Activated T-cell treated with anti-CD3 and anti-CD28 coated beads, Interleukin-2, amount 50 U/mL, for 24 hours (primary cell): ENCODE data around the gene PSME2.

Experiments used
- DNase-seq: peaks from one replicate; pipeline ENCODE4 v3.0.0-alpha.2; 2020
- H3K27ac Mint-ChIP-seq: 2 replicates; pipeline ENCODE4 v1.8.0; 2020; ENCODE audit warnings: mild to moderate bottlenecking, mixed read lengths
- H3K27me3 Mint-ChIP-seq: 2 replicates; pipeline ENCODE4 v1.8.0; 2020; ENCODE audit warnings: mixed read lengths
- H3K36me3 Mint-ChIP-seq: 2 replicates; pipeline ENCODE4 v1.8.0; 2020; ENCODE audit warnings: low read depth, mixed read lengths
- H3K4me1 Mint-ChIP-seq: 2 replicates; pipeline ENCODE4 v1.8.0; 2020; ENCODE audit warnings: low read depth, mixed read lengths
- H3K4me3 Mint-ChIP-seq: 2 replicates; pipeline ENCODE4 v1.8.0; 2020; ENCODE audit warnings: mild to moderate bottlenecking, moderate library complexity, mixed read lengths
- H3K9me3 Mint-ChIP-seq: 2 replicates; pipeline ENCODE4 v1.8.0; 2020; ENCODE audit warnings: mixed read lengths

Gene PSME2

DNA sequence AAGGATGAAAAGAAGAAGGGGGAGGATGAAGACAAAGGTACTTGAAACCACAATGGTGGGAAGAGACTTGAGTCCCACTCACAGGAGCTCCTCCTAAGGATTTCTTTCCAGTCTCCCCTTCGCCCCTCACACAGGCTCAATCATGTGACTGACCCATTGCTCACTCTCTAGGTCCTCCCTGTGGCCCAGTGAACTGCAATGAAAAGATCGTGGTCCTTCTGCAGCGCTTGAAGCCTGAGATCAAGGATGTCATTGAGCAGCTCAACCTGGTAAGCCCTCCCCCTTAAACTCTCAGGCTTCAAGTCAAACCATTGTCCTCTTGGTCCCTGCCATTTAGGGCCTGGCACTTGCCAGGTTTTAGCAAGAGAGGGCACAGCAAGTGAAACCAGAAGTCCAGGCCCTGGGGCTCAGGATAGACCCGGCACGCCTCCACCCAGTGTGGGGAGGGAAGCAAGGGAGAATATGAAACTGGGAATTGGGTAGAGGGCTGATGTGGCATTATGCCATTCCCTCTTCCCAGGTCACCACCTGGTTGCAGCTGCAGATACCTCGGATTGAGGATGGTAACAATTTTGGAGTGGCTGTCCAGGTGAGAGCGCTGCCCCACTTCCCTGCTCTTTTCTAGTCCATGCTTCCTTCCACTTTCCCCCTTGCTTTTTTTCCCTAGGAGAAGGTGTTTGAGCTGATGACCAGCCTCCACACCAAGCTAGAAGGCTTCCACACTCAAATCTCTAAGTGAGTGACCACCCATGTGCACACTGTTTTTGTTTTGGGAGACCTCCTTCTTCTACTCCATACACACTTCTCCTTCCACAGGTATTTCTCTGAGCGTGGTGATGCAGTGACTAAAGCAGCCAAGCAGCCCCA lies 8.6 kb downstream of the PSME2 start:
- H3K4me1 Mint-ChIP-seq = peaks cover 56% of the 10 kb centered on the region
- no peaks in the 10 kb centered on the region for H3K27me3 Mint-ChIP-seq
- H3K4me3 Mint-ChIP-seq = peak overlapping the region; percentile 93
- peaks cover 59% of the 10 kb centered on the region for H3K36me3 Mint-ChIP-seq
- no peaks in the 10 kb centered on the region for H3K9me3 Mint-ChIP-seq
- DNase-seq = no peak
- peak overlapping the region; percentile 94 for H3K27ac Mint-ChIP-seq

- peak overlapping the region; percentile 93 for H3K4me3 Mint-ChIP-seq
- no peak for DNase-seq
- no peaks in the 10 kb centered on the region for H3K9me3 Mint-ChIP-seq
- H3K27ac Mint-ChIP-seq = peak overlapping the region; percentile 94
- peaks cover 59% of the 10 kb centered on the region for H3K4me1 Mint-ChIP-seq
- H3K27me3 Mint-ChIP-seq = no peaks in the 10 kb centered on the region
- H3K36me3 Mint-ChIP-seq = peaks cover 50% of the 10 kb centered on the region
Observed at GRCh38 chr14:24136684-24137528, 9.5 kb downstream of the PSME2 start.

GRCh38 chr14:24135834-24136683 lies 10.4 kb downstream of the PSME2 start, which contains the start of gene PSME1:
PSME1 (plus strand) TSS chr14:24136194; CDS start chr14:24136263, 69 bp downstream.
- H3K27me3 Mint-ChIP-seq = no peaks in the 10 kb centered on the region

DNA sequence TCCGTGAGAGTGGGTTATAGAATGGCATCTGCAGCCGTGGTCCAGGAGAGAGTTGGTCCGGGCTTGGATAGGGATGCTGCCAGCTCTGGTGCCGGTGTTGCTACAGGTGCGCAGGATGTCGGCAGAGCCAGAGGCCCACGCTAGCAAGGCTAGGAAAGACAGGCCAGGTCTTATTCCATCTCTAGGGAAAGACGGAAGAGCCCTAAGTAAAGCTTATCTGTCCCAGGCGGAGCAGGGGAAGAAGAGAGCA lies 10.9 kb downstream of the PSME2 start:
- Mint-ChIP-seq H3K27ac (peak overlapping the region; percentile 87), H3K9me3 (no peaks in the 10 kb centered on the region), H3K27me3 (no peaks in the 10 kb centered on the region), H3K4me1 (peaks cover 58% of the 10 kb centered on the region), H3K4me3 (peak overlapping the region; percentile 93), H3K36me3 (peaks cover 39% of the 10 kb centered on the region)
- DNase-seq = no peak

More at GRCh38 chr14:24135834-24136683, 10.4 kb downstream of the PSME2 start, which contains the start of gene PSME1:
- Mint-ChIP-seq H3K4me3 (peak within 1 kb of the TSS; percentile 93), H3K27ac (peak within 1 kb of the TSS; percentile 94), H3K36me3 (peaks cover 44% of the 10 kb centered on the region), H3K9me3 (no peaks in the 10 kb centered on the region), H3K4me1 (peaks cover 58% of the 10 kb centered on the region)
- peak; percentile 98 for DNase-seq

DNA sequence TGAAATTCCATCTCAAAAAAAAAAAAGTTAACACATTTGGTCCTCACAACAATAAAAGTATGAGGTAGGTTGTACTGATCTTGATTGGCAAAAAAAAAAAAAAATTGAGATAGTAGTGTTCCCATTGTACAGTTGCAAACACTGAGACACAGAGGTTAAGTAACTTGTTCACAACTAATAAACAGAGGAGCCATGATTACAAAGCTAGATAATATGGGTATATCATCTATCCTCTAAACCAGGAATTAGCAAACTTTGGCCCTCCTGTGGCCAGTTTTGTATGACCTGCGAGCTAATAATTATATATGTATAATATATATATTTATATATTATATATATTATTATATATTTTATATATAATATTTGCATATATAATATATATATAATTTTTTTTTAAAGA lies 12.7 kb downstream of the PSME2 start:
- Mint-ChIP-seq H3K9me3 (no peaks in the 10 kb centered on the region), H3K4me3 (no peak overlapping the region), H3K4me1 (peaks cover 46% of the 10 kb centered on the region), H3K27ac (no peak overlapping the region), H3K27me3 (no peaks in the 10 kb centered on the region), H3K36me3 (peaks cover 24% of the 10 kb centered on the region)
- DNase-seq = no peak

DNA sequence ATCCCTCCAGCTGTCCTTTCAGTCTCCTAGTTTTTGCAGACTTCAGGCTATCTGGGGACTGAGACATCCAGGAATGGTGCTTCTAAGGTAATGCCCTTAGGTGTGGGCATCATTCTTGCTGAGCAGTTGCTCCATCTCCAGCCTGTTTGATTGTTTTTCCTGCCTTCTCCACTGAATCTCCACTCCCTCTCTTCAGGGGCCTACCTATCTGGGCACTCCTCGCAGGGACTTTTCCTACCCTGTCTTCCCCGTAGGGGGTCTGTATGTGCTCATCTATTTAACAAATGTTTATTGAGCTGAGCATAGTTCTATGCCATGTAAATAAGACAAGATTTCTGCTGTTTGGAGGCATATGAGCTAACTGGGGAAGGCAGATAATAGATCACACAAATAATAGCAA lies 13.4 kb downstream of the PSME2 start:
- no peak overlapping the region for H3K4me3 Mint-ChIP-seq
- H3K4me1 Mint-ChIP-seq = peaks cover 39% of the 10 kb centered on the region
- H3K27me3 Mint-ChIP-seq = no peaks in the 10 kb centered on the region
- H3K36me3 Mint-ChIP-seq = peaks cover 16% of the 10 kb centered on the region
- DNase-seq = no peak
- H3K27ac Mint-ChIP-seq = peak overlapping the region; percentile 91
- H3K9me3 Mint-ChIP-seq = no peaks in the 10 kb centered on the region

- peak overlapping the region; percentile 33 for H3K4me3 Mint-ChIP-seq
- peak overlapping the region; percentile 91 for H3K27ac Mint-ChIP-seq
- H3K27me3 Mint-ChIP-seq = no peaks in the 10 kb centered on the region
- peaks cover 33% of the 10 kb centered on the region for H3K4me1 Mint-ChIP-seq
- peak; percentile 68 for DNase-seq
- H3K36me3 Mint-ChIP-seq = peaks cover 8% of the 10 kb centered on the region
- no peaks in the 10 kb centered on the region for H3K9me3 Mint-ChIP-seq
Observed at GRCh38 chr14:24132061-24132685, 14.2 kb downstream of the PSME2 start.

DNA sequence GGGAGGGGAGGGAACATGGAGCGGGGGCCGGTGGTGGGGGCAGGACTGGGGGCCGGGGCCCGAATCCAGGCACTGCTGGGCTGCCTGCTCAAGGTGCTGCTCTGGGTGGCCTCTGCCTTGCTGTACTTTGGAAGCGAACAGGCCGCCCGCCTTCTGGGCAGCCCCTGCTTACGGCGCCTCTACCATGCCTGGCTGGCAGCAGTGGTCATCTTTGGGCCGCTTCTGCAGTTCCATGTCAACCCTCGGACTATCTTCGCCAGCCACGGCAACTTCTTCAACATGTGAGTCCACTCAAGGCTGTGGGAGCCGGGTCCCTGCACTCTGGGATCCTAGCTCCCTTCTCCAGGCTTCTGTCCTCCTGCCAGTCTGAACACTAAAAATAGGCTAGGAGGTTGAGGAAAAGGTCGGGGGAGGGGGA lies 14.9 kb downstream of the PSME2 start:
- no peaks in the 10 kb centered on the region for H3K9me3 Mint-ChIP-seq
- H3K4me1 Mint-ChIP-seq = peaks cover 27% of the 10 kb centered on the region
- peaks cover 2% of the 10 kb centered on the region for H3K36me3 Mint-ChIP-seq
- no peaks in the 10 kb centered on the region for H3K27me3 Mint-ChIP-seq
- no peak overlapping the region for H3K4me3 Mint-ChIP-seq
- no peak for DNase-seq
- peak overlapping the region; percentile 77 for H3K27ac Mint-ChIP-seq

DNA sequence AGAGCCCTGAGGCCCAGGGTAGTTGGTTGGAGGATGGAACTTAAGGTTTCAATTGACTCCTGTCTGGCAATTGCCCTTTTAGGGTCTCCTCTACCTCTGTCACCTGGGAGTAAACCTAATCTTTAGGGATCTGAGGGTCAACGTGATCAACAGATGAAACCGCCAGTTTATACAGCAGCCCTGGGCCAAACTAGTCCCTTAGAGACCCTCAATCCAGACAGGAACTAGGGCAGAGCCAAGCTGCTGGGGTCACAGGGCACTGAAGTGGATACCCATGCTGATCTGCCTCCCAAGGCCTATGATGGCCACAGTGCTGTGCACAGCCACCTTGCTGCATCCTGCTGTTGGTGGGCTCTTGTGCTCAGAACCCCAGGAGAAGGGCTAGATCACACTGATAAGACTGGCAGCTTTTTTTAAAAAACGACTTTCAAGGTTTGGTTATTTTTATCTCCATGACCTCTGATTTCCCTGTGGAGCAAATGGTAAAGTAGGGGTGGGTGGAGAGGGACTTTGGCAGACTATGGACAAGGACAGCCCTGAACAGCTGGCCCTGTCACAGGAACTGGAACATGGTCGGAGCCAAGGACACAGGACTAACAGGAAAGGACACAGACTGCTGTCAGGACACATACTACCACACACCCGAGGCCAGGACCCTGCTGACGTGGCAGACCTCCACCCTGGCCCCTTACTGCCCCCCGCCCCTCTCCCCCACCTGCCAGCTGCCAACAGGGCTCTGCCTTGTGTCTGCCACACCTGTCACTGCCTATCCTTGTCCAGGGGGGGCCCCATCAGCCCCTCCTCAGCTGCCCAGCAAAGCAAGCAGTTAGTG lies 15.5 kb downstream of the PSME2 start:
- Mint-ChIP-seq H3K27me3 (no peaks in the 10 kb centered on the region), H3K9me3 (no peaks in the 10 kb centered on the region), H3K4me1 (peaks cover 25% of the 10 kb centered on the region), H3K27ac (no peak overlapping the region), H3K36me3 (no peaks in the 10 kb centered on the region), H3K4me3 (no peak overlapping the region)
- no peak for DNase-seq

DNA sequence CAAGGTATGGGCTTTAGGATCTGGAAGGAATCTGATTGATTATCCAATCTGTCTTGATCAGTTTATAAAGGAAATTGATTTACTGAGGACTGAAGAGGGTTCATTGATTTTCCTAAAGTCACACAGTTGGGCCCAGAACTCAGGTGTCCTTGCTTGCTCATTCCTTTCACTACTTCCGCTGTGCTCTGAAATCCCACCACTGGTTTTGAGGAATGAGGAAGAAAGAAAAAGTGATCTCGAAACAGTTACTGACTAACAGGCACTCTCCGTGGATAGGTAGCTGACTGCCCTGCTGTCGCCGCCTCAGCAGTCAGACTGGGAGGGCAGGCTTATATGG lies 16.1 kb downstream of the PSME2 start, which contains the start of gene FITM1:
FITM1 (plus strand) TSS at position 280 of the 337 bp plus-strand sequence. CDS start 905 bp downstream, outside the sequence.
- no peaks in the 10 kb centered on the region for H3K27me3 Mint-ChIP-seq
- no peak within 1 kb of the TSS for H3K27ac Mint-ChIP-seq
- peaks cover under 1% of the 10 kb centered on the region for H3K36me3 Mint-ChIP-seq
- H3K4me1 Mint-ChIP-seq = peaks cover 22% of the 10 kb centered on the region
- DNase-seq = no peak
- H3K9me3 Mint-ChIP-seq = no peaks in the 10 kb centered on the region
- no peak within 1 kb of the TSS for H3K4me3 Mint-ChIP-seq

- H3K9me3 Mint-ChIP-seq = no peaks in the 10 kb centered on the region
- H3K27ac Mint-ChIP-seq = no peak overlapping the region
- no peaks in the 10 kb centered on the region for H3K27me3 Mint-ChIP-seq
- H3K4me1 Mint-ChIP-seq = peaks cover 18% of the 10 kb centered on the region
- no peak overlapping the region for H3K4me3 Mint-ChIP-seq
- DNase-seq = no peak
- H3K36me3 Mint-ChIP-seq = peaks cover 4% of the 10 kb centered on the region
Observed at GRCh38 chr14:24129410-24129998, 16.9 kb downstream of the PSME2 start.

GRCh38 chr14:24127673-24128072 lies 18.7 kb downstream of the PSME2 start:
- H3K36me3 Mint-ChIP-seq = peaks cover 21% of the 10 kb centered on the region
- peaks cover 13% of the 10 kb centered on the region for H3K4me1 Mint-ChIP-seq
- no peak overlapping the region for H3K27ac Mint-ChIP-seq
- no peak overlapping the region for H3K4me3 Mint-ChIP-seq
- H3K27me3 Mint-ChIP-seq = no peaks in the 10 kb centered on the region
- no peaks in the 10 kb centered on the region for H3K9me3 Mint-ChIP-seq
- DNase-seq = no peak

DNA sequence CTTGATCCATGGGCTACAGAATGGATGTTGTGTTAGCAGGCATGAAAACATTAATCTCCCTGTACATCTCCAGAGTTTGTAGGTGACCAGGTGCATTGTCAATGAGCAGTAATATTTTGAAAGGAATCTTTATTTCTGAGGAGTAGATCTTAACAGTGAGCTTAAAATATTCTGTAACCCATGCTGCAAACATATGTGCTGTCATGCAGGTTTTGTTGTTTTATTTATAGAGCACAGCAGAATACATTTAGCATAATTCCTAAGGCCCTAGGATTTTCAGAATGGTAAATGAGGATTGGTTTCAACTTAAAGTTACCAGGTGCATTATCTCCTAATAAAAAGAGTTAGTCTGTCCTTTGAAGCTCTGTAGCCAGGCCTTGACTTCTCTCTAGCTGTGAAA lies 19.5 kb downstream of the PSME2 start:
- no peaks in the 10 kb centered on the region for H3K27me3 Mint-ChIP-seq
- peaks cover 28% of the 10 kb centered on the region for H3K36me3 Mint-ChIP-seq
- H3K27ac Mint-ChIP-seq = no peak overlapping the region
- H3K9me3 Mint-ChIP-seq = no peaks in the 10 kb centered on the region
- DNase-seq = no peak
- no peak overlapping the region for H3K4me3 Mint-ChIP-seq
- peaks cover 6% of the 10 kb centered on the region for H3K4me1 Mint-ChIP-seq
